ENCODE measurements around the gene TNPO2.

Gene TNPO2

GRCh38 chr19:12656899-12657571, 66.7 kb downstream of the TNPO2 start:
- H3K4me3 ChIP-seq (ENCODE audit: low read length): no peak overlapping the region
- peaks cover 53% of the 10 kb centered on the region for H3K36me3 ChIP-seq (ENCODE audit: control insufficient read depth, insufficient read depth, low read length, severe bottlenecking)
- no peaks in the 10 kb centered on the region for H3K4me1 ChIP-seq (ENCODE audit: control insufficient read depth, insufficient read depth, low read length)
- no peak overlapping the region for H3K9ac ChIP-seq (ENCODE audit: low read length)
- H3K27me3 ChIP-seq (replicated peaks; ENCODE audit: control insufficient read depth, insufficient read depth, low read length): no peaks in the 10 kb centered on the region
- no peak for DNase-seq (ENCODE audit: low read depth)
- no peaks in the 10 kb centered on the region for H3K9me3 ChIP-seq (ENCODE audit: control insufficient read depth, low read length)

- Histone ChIP-seq H3K4me3 (ENCODE audit: low read length) (no peak overlapping the region), H3K27me3 (replicated peaks; ENCODE audit: control insufficient read depth, insufficient read depth, low read length) (no peaks in the 10 kb centered on the region), H3K9ac (ENCODE audit: low read length) (no peak overlapping the region), H3K36me3 (ENCODE audit: control insufficient read depth, insufficient read depth, low read length, severe bottlenecking) (peaks cover 52% of the 10 kb centered on the region), H3K9me3 (ENCODE audit: control insufficient read depth, low read length) (no peaks in the 10 kb centered on the region), H3K4me1 (ENCODE audit: control insufficient read depth, insufficient read depth, low read length) (no peaks in the 10 kb centered on the region)
- no peak for DNase-seq (ENCODE audit: low read depth)
These were observed 68.2 kb downstream of the TNPO2 start for GRCh38 chr19:12655546-12655945.

GRCh38 chr19:12652219-12652618, 71.5 kb downstream of the TNPO2 start:
- peaks cover 33% of the 10 kb centered on the region for H3K36me3 ChIP-seq (ENCODE audit: control insufficient read depth, insufficient read depth, low read length, severe bottlenecking)
- no peak overlapping the region for H3K9ac ChIP-seq (ENCODE audit: low read length)
- no peak overlapping the region for H3K4me3 ChIP-seq (ENCODE audit: low read length)
- no peaks in the 10 kb centered on the region for H3K27me3 ChIP-seq (replicated peaks; ENCODE audit: control insufficient read depth, insufficient read depth, low read length)
- H3K4me1 ChIP-seq (ENCODE audit: control insufficient read depth, insufficient read depth, low read length): peaks cover 6% of the 10 kb centered on the region
- no peaks in the 10 kb centered on the region for H3K9me3 ChIP-seq (ENCODE audit: control insufficient read depth, low read length)
- no peak for DNase-seq (ENCODE audit: low read depth)

GRCh38 chr19:12649941-12650340, 73.8 kb downstream of the TNPO2 start:
- no peak overlapping the region for H3K9ac ChIP-seq (ENCODE audit: low read length)
- H3K9me3 ChIP-seq (ENCODE audit: control insufficient read depth, low read length): no peaks in the 10 kb centered on the region
- H3K36me3 ChIP-seq (ENCODE audit: control insufficient read depth, insufficient read depth, low read length, severe bottlenecking): peaks cover 16% of the 10 kb centered on the region

More at GRCh38 chr19:12649941-12650340, 73.8 kb downstream of the TNPO2 start:
- H3K27me3 ChIP-seq (replicated peaks; ENCODE audit: control insufficient read depth, insufficient read depth, low read length): no peaks in the 10 kb centered on the region
- DNase-seq (ENCODE audit: low read depth): no peak
- peaks cover 6% of the 10 kb centered on the region for H3K4me1 ChIP-seq (ENCODE audit: control insufficient read depth, insufficient read depth, low read length)
- H3K4me3 ChIP-seq (ENCODE audit: low read length): no peak overlapping the region

All from adipocyte (in vitro differentiated cells).